Measurements from ENCODE around the gene FKBP1C. TPM values are rescaled to one million over a fixed set of nuclear protein-coding genes. Genes with fewer than 3 reads are reported as not detected.
"Not testable (repeated sequence)": the region's sequence is repeated elsewhere in the genome, so short reads cannot be mapped to it uniquely, and the experiment has no call there.

FKBP1C gene
- polyA plus RNA-seq: not detected

DNA sequence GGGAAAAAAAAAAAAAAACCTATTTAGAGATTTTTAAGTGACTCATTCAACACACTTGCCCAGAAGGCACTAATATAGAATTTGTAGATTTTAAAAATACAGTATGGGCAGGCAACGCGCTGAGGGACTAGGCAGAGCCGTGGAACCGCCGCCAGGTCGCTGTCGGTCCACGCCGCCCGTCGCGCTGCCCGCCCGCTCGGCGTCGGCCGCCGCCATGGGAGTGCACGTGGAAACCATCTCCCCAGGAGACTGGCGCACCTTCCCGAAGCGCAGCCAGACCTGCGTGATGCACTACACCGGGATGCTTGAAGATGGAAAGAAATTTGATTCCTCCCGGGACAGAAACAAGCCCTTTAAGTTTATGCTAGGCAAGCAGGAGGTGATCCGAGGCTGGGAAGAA lies at the start of gene FKBP1C:
TSS of gene FKBP1C (plus strand) at position 127 of the 400 bp plus-strand sequence.
- H3K9me3 Mint-ChIP-seq: peaks cover 0 to 16% (median 8%) of the 10 kb centered on the region in 3 donors
- H3K4me1 Mint-ChIP-seq, H3K4me3 Mint-ChIP-seq, H3K27me3 Mint-ChIP-seq, H3K36me3 Mint-ChIP-seq, H3K27ac Mint-ChIP-seq: not testable (repeated sequence)

DNA sequence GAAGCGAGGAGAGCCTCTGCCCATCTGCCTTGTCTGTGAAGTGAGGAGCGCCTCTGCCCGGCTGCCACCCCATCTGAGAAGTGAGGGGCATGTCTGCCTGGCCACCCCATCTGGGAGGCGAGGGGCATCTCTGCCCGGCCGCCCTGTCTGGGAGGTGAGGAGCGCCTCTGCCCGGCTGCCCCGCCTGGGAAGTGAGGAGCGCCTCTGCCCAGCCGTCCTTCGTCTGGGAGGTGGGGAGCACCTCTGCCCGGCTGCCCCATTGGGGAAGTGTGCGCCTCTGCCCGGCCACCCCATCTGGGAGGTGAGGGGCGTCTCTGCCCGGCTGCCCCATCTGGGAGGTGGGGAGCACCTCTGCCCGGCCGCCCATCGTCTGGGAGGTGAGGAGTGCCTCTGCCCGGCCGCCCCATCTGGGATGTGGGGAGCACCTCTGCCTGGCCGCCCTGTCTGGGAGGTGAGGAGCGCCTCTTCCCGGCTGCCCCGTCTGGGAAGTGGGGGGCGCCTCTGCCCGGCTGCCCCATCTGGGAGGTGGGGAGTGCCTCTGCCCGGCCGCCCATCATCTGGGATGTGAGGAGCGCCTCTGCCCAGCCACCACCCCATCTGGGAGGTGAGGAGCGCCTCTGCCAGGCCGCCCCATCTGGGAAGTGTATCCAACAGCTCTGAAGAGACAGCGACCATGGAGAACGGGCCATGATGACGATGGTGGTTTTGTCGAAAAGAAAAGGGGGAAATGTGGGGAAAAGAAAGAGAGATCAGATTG lies 47.0 kb upstream of the FKBP1C start:
- H3K4me1 Mint-ChIP-seq, H3K36me3 Mint-ChIP-seq, H3K4me3 Mint-ChIP-seq, H3K27me3 Mint-ChIP-seq, H3K9me3 Mint-ChIP-seq, H3K27ac Mint-ChIP-seq: not testable (repeated sequence)

DNA sequence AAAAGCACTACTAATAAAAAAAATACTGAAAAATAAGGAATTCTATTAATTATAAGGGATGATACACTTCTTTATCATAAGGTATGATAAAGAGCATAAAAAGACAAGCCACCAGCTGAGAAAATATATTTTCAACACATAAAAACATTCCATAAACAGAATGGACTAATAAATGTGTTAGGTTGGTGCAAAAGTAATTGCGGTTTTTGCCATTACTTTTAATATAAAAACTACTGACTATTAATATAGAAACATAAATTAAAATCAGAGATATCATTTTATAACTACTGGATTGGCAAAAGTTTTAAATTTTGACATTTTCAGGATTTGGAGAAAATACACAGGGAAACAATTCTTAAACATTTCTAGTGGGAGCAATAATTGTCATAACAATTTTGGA lies 37.1 kb upstream of the FKBP1C start:
- Mint-ChIP-seq H3K9me3 (peaks cover 2 to 6% (median 3%) of the 10 kb centered on the region in 3 donors), H3K27ac (no peak overlapping the region), H3K36me3 (no peaks in the 10 kb centered on the region)

DNA sequence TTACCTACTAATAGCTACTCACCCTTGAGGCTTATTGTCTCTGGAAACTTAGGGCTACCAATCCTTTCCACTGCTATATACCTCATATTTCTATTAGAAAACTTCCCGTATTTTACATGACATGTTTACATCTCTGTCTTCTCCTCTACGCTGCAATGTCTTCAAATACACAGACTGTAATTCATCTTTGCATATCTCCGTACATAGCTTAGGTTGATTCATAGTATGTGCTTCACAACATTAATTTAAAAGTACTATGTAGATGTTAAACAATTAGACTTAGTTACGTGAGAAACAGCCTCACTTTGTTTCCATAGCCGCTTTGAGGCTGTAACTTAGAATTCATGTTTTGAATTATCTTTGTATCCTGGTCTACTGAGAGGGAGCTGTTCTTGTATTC lies 35.1 kb upstream of the FKBP1C start:
- Mint-ChIP-seq H3K4me3 (no peak overlapping the region), H3K4me1 (no peaks in the 10 kb centered on the region), H3K27me3 (no peaks in the 10 kb centered on the region), H3K36me3 (no peaks in the 10 kb centered on the region), H3K27ac (no peak overlapping the region), H3K9me3 (peaks cover 2 to 6% (median 3%) of the 10 kb centered on the region in 3 donors)

More for the DNA sequence above, 37.1 kb upstream of the FKBP1C start:
- Mint-ChIP-seq H3K4me1 (no peaks in the 10 kb centered on the region), H3K4me3 (no peak overlapping the region), H3K27me3 (no peaks in the 10 kb centered on the region)

DNA sequence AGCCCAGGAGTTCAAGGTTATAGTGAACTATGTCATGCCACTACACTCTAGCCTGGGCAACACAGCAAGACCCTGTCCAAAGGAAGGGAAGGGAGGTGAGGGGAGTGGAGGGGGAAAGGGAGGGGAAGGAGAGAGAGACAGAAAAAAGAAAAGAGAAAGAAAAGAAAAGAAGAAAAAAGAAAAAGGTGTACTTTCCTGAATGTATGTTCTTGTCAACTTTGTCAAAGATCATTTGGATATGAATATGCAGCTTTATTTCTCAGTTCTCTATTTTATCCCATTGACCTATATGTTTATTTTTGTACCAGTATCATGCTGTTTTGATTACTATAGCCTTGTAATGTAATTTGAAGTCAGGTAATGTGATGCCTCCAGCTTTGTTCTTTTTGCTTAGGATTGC lies 30.9 kb upstream of the FKBP1C start:
- peak overlapping the region in 1 of 3 donors; percentile 74 for H3K27ac Mint-ChIP-seq
- H3K36me3 Mint-ChIP-seq: no peaks in the 10 kb centered on the region
- H3K9me3 Mint-ChIP-seq: peaks cover 0 to 3% (median 3%) of the 10 kb centered on the region in 3 donors

DNA sequence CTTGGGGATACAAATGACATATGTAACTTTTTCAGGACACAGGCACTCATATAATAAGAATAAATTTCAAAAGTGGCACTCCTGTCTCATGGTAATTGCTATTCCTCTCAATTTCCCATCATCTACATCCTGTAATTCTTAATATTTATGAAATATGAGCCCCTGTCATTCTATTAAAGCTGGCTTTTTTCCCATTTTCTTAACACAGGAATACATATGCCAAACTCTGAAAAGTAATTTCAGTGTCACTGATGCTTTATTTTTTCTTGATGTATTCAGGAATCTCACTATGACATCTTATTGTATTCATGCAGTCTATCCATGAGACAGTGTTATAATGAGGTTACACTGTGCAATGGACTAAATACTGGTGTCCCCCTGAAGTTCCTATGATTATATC lies 24.3 kb upstream of the FKBP1C start:
- H3K4me1 Mint-ChIP-seq: no peaks in the 10 kb centered on the region
- no peak overlapping the region for H3K27ac Mint-ChIP-seq
- peaks cover 0 to 5% (median 0%) of the 10 kb centered on the region in 3 donors for H3K9me3 Mint-ChIP-seq
- no peak overlapping the region for H3K4me3 Mint-ChIP-seq
- no peaks in the 10 kb centered on the region for H3K36me3 Mint-ChIP-seq
- H3K27me3 Mint-ChIP-seq: no peaks in the 10 kb centered on the region

More for the DNA sequence above, 30.9 kb upstream of the FKBP1C start:
- no peak overlapping the region for H3K4me3 Mint-ChIP-seq
- no peaks in the 10 kb centered on the region for H3K4me1 Mint-ChIP-seq
- no peaks in the 10 kb centered on the region for H3K27me3 Mint-ChIP-seq

DNA sequence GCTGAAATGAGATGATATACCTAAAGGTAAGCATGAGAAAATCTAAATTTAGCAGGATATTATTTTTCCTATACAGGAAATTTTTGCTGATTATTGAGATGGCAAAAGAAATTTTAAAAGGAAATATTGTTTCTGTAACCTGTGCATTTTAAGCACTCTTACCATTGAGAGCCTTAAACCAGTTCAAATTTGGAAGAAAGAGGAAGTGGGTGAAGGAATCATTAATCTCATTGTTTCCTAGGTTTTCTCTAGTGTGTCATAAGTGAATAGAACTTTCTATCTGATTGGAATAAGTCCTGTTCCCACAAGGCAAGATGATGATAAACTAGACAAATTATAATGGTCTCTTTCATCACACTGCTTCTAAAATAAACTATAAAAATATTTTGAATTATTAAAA lies 22.4 kb upstream of the FKBP1C start:
- Mint-ChIP-seq H3K4me1 (no peaks in the 10 kb centered on the region), H3K9me3 (peaks cover 2 to 5% (median 5%) of the 10 kb centered on the region in 3 donors), H3K36me3 (no peaks in the 10 kb centered on the region), H3K4me3 (no peak overlapping the region), H3K27me3 (no peaks in the 10 kb centered on the region), H3K27ac (no peak overlapping the region)

DNA sequence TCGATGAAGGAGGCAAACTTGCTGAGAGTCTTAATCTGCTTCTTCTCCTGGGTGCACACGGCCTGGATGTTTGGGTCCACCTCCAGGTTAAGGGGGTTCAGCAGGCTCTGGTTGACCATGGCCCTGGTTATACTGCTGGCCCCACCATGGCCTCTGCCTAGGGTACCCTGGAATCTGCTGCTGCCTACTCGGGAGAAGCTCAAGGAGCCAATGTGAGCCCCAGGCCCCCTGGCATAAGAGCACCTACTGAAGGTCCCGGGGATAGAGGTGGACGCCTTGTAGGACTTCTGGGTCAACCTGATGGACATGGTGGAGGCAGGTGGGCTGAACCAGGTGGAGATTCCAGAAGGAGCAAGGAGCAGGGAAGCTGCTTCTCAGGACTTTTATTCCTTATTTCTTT lies 17.9 kb upstream of the FKBP1C start:
- H3K4me1 Mint-ChIP-seq: no peaks in the 10 kb centered on the region
- H3K27ac Mint-ChIP-seq: no peak overlapping the region
- no peaks in the 10 kb centered on the region for H3K36me3 Mint-ChIP-seq
- H3K9me3 Mint-ChIP-seq: peaks cover 2 to 5% (median 5%) of the 10 kb centered on the region in 3 donors
- H3K27me3 Mint-ChIP-seq: no peaks in the 10 kb centered on the region
- H3K4me3 Mint-ChIP-seq: no peak overlapping the region

DNA sequence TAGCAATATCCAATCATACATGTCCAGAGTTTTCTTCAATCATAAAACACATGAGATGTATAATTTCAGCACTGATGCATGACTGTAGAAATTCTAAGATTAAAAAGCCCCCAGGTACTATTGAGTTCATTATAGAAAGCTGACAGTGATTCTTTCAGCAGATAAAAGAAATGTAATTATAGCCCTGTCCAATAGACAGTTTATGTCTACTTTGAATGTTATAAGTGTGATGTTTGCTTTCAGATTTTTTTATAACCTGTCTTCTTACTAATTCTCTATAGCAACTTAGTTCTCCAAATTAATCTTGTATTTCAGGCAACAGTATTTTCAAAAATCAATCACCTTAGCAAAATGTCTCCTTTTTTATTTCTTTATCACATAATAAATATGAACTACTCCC lies 13.5 kb upstream of the FKBP1C start:
- Mint-ChIP-seq H3K4me1 (no peaks in the 10 kb centered on the region), H3K36me3 (no peaks in the 10 kb centered on the region), H3K27me3 (no peaks in the 10 kb centered on the region), H3K27ac (no peak overlapping the region), H3K9me3 (peaks cover 3 to 4% (median 3%) of the 10 kb centered on the region in 3 donors), H3K4me3 (no peak overlapping the region)

DNA sequence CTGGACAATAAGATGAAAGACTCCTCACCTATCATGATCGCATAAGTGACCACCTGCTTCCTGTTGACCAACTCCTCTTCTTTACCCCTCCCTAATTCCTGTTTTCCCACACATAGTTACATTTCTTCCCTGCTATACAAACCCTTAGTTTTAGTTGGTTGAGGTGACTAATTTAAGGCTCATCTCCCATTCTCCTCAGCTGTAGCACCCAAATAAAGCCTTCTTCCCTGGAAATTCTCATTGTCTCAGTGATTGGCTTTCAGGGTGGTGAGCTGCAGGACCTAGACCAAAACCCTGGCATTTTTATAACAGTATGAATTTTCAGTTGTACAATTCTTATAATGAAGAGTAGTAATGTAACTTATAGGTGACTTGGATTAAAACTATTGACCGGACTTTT lies 2.1 kb downstream of the FKBP1C start:
- no peaks in the 10 kb centered on the region for H3K27me3 Mint-ChIP-seq
- no peaks in the 10 kb centered on the region for H3K4me1 Mint-ChIP-seq
- no peak overlapping the region for H3K27ac Mint-ChIP-seq
- H3K4me3 Mint-ChIP-seq: no peak overlapping the region
- peaks cover 3% of the 10 kb centered on the region for H3K36me3 Mint-ChIP-seq
- H3K9me3 Mint-ChIP-seq: peaks cover 0 to 16% (median 8%) of the 10 kb centered on the region in 3 donors

DNA sequence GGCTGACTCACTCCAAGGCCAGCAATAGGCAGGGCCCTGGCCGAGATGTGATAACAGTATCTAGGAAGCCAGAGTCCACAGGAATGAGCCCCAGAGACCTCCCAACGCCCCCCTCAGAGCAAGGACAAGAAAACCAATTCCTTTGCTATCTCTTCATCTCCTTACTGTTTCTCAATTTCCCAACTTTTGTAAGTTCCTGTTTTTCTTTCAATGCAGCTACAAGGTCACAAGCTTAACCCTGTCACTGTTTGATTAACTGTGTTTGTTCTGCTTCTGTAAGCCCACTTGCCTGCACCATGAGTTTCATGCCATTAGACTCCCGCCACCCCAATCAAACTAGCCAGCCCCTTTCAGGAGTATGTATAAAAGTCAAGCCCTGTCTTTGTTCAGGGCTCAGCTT lies 3.5 kb downstream of the FKBP1C start:
- Mint-ChIP-seq H3K27me3 (no peaks in the 10 kb centered on the region), H3K36me3 (peaks cover 3% of the 10 kb centered on the region), H3K4me3 (no peak overlapping the region), H3K9me3 (peaks cover 0 to 13% (median 8%) of the 10 kb centered on the region in 3 donors), H3K27ac (no peak overlapping the region), H3K4me1 (no peaks in the 10 kb centered on the region)

DNA sequence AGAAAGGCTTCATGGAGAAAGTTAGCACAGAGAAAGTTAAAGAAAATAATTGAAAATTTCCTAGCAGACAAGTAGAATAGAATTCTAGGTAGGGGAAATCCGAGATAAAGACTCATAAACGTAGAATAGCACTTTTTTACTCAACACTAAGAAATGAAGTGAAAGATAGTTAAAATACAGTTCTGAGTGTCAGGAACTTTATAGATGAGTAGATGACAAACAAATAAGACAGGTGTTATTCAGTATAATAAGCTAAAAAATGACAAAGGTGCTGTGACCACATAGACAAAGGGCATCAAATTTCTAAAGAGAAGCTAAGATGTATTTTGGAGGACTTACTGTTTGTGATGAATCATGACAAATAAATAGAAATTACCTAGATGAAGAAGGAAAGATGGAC lies 12.9 kb downstream of the FKBP1C start:
- Mint-ChIP-seq H3K9me3 (peaks cover 0 to 2% (median 0%) of the 10 kb centered on the region in 3 donors), H3K27ac (no peak overlapping the region), H3K4me3 (no peak overlapping the region), H3K27me3 (no peaks in the 10 kb centered on the region), H3K4me1 (no peaks in the 10 kb centered on the region), H3K36me3 (no peaks in the 10 kb centered on the region)

DNA sequence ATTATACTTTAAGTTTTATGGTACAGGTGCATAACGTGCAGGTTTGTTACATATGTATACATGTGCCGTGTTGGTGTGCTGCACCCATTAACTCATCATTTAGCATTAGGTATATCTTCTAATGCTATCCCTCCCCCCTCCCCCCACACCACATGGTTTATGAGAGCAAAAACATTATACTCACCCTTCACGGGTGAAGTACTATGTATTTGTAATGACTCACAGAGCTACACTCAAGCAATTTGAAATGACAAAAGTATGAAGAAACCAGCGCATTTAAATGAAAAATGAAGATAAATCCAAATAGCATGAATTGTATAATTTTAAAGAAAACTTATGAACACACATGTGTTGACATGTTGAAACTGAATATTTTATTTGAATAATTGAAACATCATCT lies 14.7 kb downstream of the FKBP1C start:
- not testable (repeated sequence) for H3K27me3 Mint-ChIP-seq, H3K4me1 Mint-ChIP-seq, H3K9me3 Mint-ChIP-seq, H3K36me3 Mint-ChIP-seq, H3K4me3 Mint-ChIP-seq, H3K27ac Mint-ChIP-seq

DNA sequence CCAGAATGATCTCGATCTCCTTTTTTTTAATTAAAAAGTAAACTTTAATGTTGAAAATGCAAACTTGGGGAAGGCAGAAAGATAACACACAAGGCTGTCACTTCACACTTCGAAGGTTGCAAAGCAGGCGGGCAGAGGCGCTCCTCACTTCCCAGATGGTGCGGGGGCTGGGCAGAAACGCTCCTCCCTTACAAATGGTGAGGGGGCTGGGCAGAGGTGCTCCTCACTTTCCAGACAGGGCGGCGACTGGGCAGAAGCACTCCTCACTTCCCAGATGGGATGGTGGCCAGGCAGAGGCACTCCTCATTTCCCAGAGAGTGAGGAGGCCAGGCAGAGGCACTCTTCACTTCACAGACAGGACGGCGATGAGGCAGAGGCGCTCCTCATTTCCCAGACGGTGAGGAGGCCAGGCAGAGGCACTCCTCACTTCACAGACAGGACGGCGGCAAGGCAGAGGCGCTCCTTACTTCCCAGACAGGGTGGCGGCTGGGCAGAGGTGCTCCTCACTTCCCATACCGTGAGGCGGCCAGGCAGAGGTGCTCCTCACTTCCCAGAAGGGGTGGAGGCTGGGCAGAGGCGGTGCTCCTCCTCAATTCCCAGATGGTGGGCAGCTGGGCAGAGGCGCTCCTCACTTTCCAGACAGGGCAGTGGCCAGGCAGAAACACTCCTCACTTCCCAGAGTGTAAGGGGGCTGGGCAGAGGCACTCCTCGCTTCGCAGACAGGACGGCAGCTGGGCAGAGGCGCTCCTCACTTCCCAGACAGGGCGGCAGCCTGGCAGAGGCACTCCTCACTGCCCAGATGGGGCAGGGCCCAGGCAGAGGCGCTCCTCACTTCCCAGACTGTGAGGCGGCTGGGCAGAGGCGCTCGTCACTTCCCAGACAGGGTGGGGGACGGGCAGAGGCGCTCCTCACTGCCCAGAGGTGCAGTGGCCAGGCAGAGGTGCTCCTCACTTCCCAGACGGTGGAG lies 16.9 kb downstream of the FKBP1C start:
- H3K9me3 Mint-ChIP-seq, H3K27ac Mint-ChIP-seq, H3K4me3 Mint-ChIP-seq, H3K36me3 Mint-ChIP-seq, H3K27me3 Mint-ChIP-seq, H3K4me1 Mint-ChIP-seq: not testable (repeated sequence)

DNA sequence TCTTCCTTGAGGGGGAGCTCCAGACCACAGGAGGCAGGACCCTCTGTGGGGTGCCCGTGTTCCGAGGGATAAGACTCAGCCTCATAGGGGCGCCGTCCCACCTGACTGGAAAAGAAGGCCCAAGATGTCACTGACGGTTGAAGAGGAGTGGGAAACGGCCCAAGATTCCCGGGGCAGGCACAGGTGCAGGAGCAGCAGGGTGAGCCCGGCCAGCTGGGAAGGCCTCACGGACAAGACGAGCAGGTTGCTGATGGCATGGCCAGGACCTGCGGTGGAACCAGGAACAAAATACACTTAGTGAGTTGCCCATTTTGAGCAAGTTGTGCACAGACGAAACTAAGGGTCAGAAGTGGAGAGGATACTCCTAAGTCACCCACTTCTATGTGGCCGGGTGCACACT lies 18.8 kb downstream of the FKBP1C start:
- not testable (repeated sequence) for H3K9me3 Mint-ChIP-seq, H3K36me3 Mint-ChIP-seq, H3K27ac Mint-ChIP-seq, H3K27me3 Mint-ChIP-seq, H3K4me1 Mint-ChIP-seq, H3K4me3 Mint-ChIP-seq

All from IgD-negative memory B cell (primary cell).